HepG2 (cell line): ENCODE measurements around the gene UBE3A. TPM values are rescaled to one million over a fixed set of nuclear protein-coding genes. Genes with fewer than 3 reads are reported as not detected.

ENCODE experiments used
- ATAC-seq: fragments of 200-7000 bp; cut with Tn5 transposase; 3 replicates; pipeline ENCODE4 v1.9.1; 2020; ENCODE audit warnings: mild to moderate bottlenecking, moderate library complexity
- BruUV-seq: library from RNA; stranded (reverse); fragments of 400-500 nt; replicated peaks from 2 replicates; lab custom pipeline; 2021; lab: Mats Ljungman, UMichigan
- CTCF ChIA-PET: fragments of 300-600 bp; formaldehyde crosslinking; extraction: SDS; loops from one replicate; lab custom pipeline; 2021; ENCODE audit warnings: low total read pairs, inconsistent platforms, low intra/inter-chr PET ratio; lab: Yijun Ruan, JAX
- POLR2A ChIA-PET: fragments of 350-600 bp; sonication (Branson Sonifier 250); formaldehyde crosslinking; loops from one replicate; lab custom pipeline; 2020; ENCODE audit warnings: antibody characterized with exemption, inconsistent platforms; lab: Yijun Ruan, JAX
- DNase-seq: peaks from one replicate; pipeline ENCODE4 v3.0.0-alpha.2; 2015; ENCODE audit warnings: low spot score
- FAIRE-seq: peaks from 3 replicates; lab custom pipeline; 2011; peaks lifted over from hg19 to GRCh38; lab: Jason Lieb, UNC
- H2AFZ ChIP-seq: one replicate; pipeline ENCODE4 v1.6.1; 2011; ENCODE audit warnings: low read length, inconsistent platforms
- H3K27ac ChIP-seq: fragments of 300-600 bp; 3 replicates; pipeline ENCODE4 v1.8.0; 2011; ENCODE audit warnings: mixed run types, mild to moderate bottlenecking, mixed read lengths, low read length, inconsistent platforms; ENCODE audit not compliant: insufficient read depth; ENCODE audit errors: extremely low read length
- H3K27me3 ChIP-seq, 2 experiments: fragments of 200-600 bp in 1 of 2; 2 replicates in 1 of 2; 3 replicates in 1 of 2; pipeline versions ENCODE4 v1.6.0 to v1.8.0; 2011; ENCODE audit warnings: low read length in 2 of 2, mild to moderate bottlenecking in 2 of 2, moderate library complexity in 2 of 2, inconsistent platforms in 1 of 2; ENCODE audit not compliant: insufficient read depth in 2 of 2, control insufficient read depth in 1 of 2
- H3K36me3 ChIP-seq, 2 experiments: fragments of 200-600 bp in 1 of 2; replicated peaks in 1 of 2; 2 replicates in 1 of 2; 3 replicates in 1 of 2; pipeline versions ENCODE4 v1.5.1 to v1.8.0; 2011; ENCODE audit warnings: low read length in 2 of 2, inconsistent platforms in 1 of 2; ENCODE audit not compliant: insufficient read depth in 2 of 2, control insufficient read depth in 1 of 2
- H3K4me1 ChIP-seq: 2 replicates; pipeline ENCODE4 v1.5.1; 2012; ENCODE audit warnings: low read length, inconsistent platforms; ENCODE audit not compliant: insufficient read depth
- H3K4me2 ChIP-seq: 2 replicates; pipeline ENCODE4 v1.6.0; 2011; ENCODE audit warnings: low read depth, low read length, inconsistent platforms
- H3K4me3 ChIP-seq, 3 experiments: fragments of 200-600 bp in 1 of 3; sonication (generic), shearing (Covaris generic) in 1 of 3; replicated peaks in 1 of 3; 2 replicates each; pipeline ENCODE4 v1.5.1; 2011 to 2016; ENCODE audit warnings: low read length in 3 of 3, inconsistent platforms in 2 of 3, low read depth in 2 of 3, mild to moderate bottlenecking in 2 of 3, control low read depth in 1 of 3, mixed read lengths in 1 of 3; ENCODE audit not compliant: insufficient read depth in 1 of 3
- H3K79me2 ChIP-seq: one replicate; pipeline ENCODE4 v1.6.1; 2011; ENCODE audit warnings: low read length, inconsistent platforms; ENCODE audit not compliant: insufficient read depth
- H3K9ac ChIP-seq: 2 replicates; pipeline ENCODE4 v1.6.0; 2011; ENCODE audit warnings: mild to moderate bottlenecking, low read depth, low read length, inconsistent platforms; ENCODE audit not compliant: insufficient read depth
- H3K9me3 ChIP-seq: 2 replicates; pipeline ENCODE4 v1.5.1; 2012; ENCODE audit warnings: mild to moderate bottlenecking, low read length
- H4K20me1 ChIP-seq: 2 replicates; pipeline ENCODE4 v1.6.0; 2011; ENCODE audit warnings: inconsistent platforms, mild to moderate bottlenecking, low read length, moderate library complexity; ENCODE audit not compliant: insufficient read depth
- ATM ChIP-seq: fragments of 450-650 bp; IDR thresholded peaks from 2 replicates; pipeline ENCODE4 v1.7.1; 2017; ENCODE audit warnings: mild to moderate bottlenecking, borderline replicate concordance
- BHLHE40 ChIP-seq: IDR thresholded peaks from 2 replicates; pipeline ENCODE4 v1.6.1; 2011; ENCODE audit warnings: low read length, improper control_type of control experiment
- DNMT1 ChIP-seq: sonication (generic); formaldehyde crosslinking; IDR thresholded peaks from 2 replicates; pipeline ENCODE4 v1.5.1; 2020; ENCODE audit warnings: mild to moderate bottlenecking, missing genetic modification reagents
- HNRNPUL1 ChIP-seq: fragments of 200-400 bp; formaldehyde crosslinking; IDR thresholded peaks from 2 replicates; pipeline ENCODE4 v1.6.1; 2017; ENCODE audit warnings: low read depth, mild to moderate bottlenecking, low read length, moderate library complexity
- HOXD1 ChIP-seq: sonication (generic); formaldehyde crosslinking; IDR thresholded peaks from 2 replicates; pipeline ENCODE4 v1.5.0; 2020; ENCODE audit warnings: missing genetic modification reagents
- JDP2 ChIP-seq: sonication (generic); formaldehyde crosslinking; IDR thresholded peaks from 2 replicates; pipeline ENCODE4 v1.8.1; 2022; ENCODE audit warnings: missing genetic modification reagents, borderline replicate concordance
- MTA1 ChIP-seq: sonication (generic); formaldehyde crosslinking; IDR thresholded peaks from 2 replicates; pipeline ENCODE4 v1.4.0; 2020; ENCODE audit warnings: missing genetic modification reagents, mild to moderate bottlenecking, borderline replicate concordance
- NCOR1 ChIP-seq: fragments of 200-600 bp; sonication (generic); IDR thresholded peaks from 2 replicates; pipeline ENCODE4 v1.7.0; 2017; ENCODE audit warnings: antibody characterized with exemption, low read length, borderline replicate concordance
- NFATC3 ChIP-seq: sonication (generic); formaldehyde crosslinking; IDR thresholded peaks from 2 replicates; pipeline ENCODE4 v1.5.1; 2020; ENCODE audit warnings: mild to moderate bottlenecking, missing genetic modification reagents
- SMARCE1 ChIP-seq: fragments of 450-650 bp; IDR thresholded peaks from 2 replicates; pipeline ENCODE4 v1.6.1; 2017; ENCODE audit warnings: borderline replicate concordance
- TCF7 ChIP-seq: sonication (generic); IDR thresholded peaks from 2 replicates; pipeline ENCODE4 v1.6.1; 2016; ENCODE audit warnings: antibody characterized with exemption, low read depth
- ZNF205 ChIP-seq: IDR thresholded peaks from 2 replicates; pipeline ENCODE4 v1.6.1; 2018; ENCODE audit warnings: missing biosample characterization, missing genetic modification reagents
- ZNF264 ChIP-seq: sonication (generic); formaldehyde crosslinking; IDR thresholded peaks from 2 replicates; pipeline ENCODE4 v1.4.0; 2020; ENCODE audit warnings: missing genetic modification reagents
- ZNF567 ChIP-seq: sonication (generic); formaldehyde crosslinking; IDR thresholded peaks from 2 replicates; pipeline ENCODE4 v1.8.1; 2023; ENCODE audit warnings: mild to moderate bottlenecking, missing genetic modification reagents, borderline replicate concordance
- ZNF670 ChIP-seq: sonication (generic); formaldehyde crosslinking; IDR thresholded peaks from 2 replicates; pipeline ENCODE4 v1.8.0; 2022; ENCODE audit warnings: mild to moderate bottlenecking, missing genetic modification reagents, borderline replicate concordance
- ZNF891 ChIP-seq: sonication (generic); formaldehyde crosslinking; IDR thresholded peaks from 2 replicates; pipeline ENCODE4 v1.5.0; 2020; ENCODE audit warnings: mild to moderate bottlenecking, missing genetic modification reagents
- ZSCAN29 ChIP-seq: sonication (generic); formaldehyde crosslinking; conservative IDR thresholded peaks from 2 replicates; pipeline ENCODE4 v1.4.0; 2020; ENCODE audit warnings: mild to moderate bottlenecking, missing genetic modification reagents
- WGBS: methylation state at CpG from one replicate; pipeline ENCODE4 v1.1.6; 2017; ENCODE audit warnings: low lambda C conversion rate; 5-methylcytosine and 5-hydroxymethylcytosine counted together
- in situ Hi-C: cut with HindIII; loops from 2 replicates; pipeline ENCODE4 v1.10.0; 2017; ENCODE audit warnings: low pct_unique_long_range_greater_than_20kb; ENCODE audit not compliant: extremely low pct_ligation_motif_present
- intact Hi-C: fragments of 100-400 bp; cut with micrococcal nuclease; formaldehyde crosslinking; loops from one replicate; pipeline ENCODE4 v1.10.0; 2022; ENCODE audit not compliant: unreplicated experiment
- polyA plus RNA-seq, 8 experiments: library from polyadenylated mRNA; depleted of rRNA in 3 of 8; stranded (reverse) in 7 of 8; unstranded in 1 of 8; fragments of >200 nt; fragmentation: Illumina TruSeq in 4 of 8; extraction: Trizol in 4 of 8; gene quantifications; 2 replicates each; pipeline versions ENCODE4 v1.2.1 to v1.2.3, GENCODE V29; 2011 to 2016; ENCODE audit warnings: low read depth in 4 of 8, missing spikeins in 1 of 8, mixed read lengths in 1 of 8; ENCODE audit not compliant: insufficient read depth in 1 of 8
- total RNA-seq, 5 experiments: library from RNA; depleted of rRNA; stranded (reverse); fragments of >200 nt; fragmentation: Illumina TruSeq; extraction: Trizol; gene quantifications; 2 replicates each; pipeline ENCODE4 v1.2.3, GENCODE V29; 2016; ENCODE audit warnings: low read depth in 1 of 5

The UBE3A gene
- total and polyA plus RNA-seq, 2 of the 13 experiments (the other 11 are each of a cell fraction or from before 2014, with no cell fraction given) = 17.3 to 80.5 TPM

DNA sequence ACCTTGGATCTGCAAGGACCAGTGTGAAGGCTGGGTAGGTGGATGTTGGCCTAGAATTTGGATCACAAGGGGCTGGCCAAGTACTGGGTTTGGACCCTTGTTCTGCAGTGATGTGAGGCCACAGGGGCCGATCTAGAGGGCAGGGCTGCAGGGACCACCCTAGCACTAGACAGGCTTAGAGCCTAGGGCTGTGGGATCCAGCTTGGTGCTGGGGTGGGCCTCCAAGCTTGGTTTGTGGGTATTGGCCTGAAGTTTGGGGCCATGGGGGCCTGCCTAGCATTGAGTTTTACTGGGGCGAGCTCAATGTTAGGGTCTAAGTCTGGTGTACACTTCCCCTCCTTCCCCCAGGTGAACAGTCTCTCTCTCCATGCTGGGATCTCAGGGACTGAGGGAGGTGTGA is 36.5 kb downstream of the UBE3A start:
- H3K9ac ChIP-seq = no peak overlapping the region
- CTCF ChIA-PET = no interaction called here
- POLR2A ChIA-PET = no interaction called here
- no peaks in the 10 kb centered on the region for H3K27me3 ChIP-seq
- H4K20me1 ChIP-seq = peaks cover 2% of the 10 kb centered on the region; the same call in 1 of the 2 replicates
- H3K27ac ChIP-seq = no peak overlapping the region
- no peak; the same call in 2 of the 3 replicates for ATAC-seq
- no peak for DNase-seq
- intact Hi-C loops (no loop called here), in situ Hi-C loops (no loop called here)
- no peaks in the 10 kb centered on the region for H3K4me1 ChIP-seq
- no TSS peak for BruUV-seq
- FAIRE-seq = no peak
- no peak for TF ChIP-seq ZSCAN29 (CRISPR knock-in tag)
- TF ChIP-seq ZNF567 (CRISPR knock-in tag) = no peak
- no peak for TF ChIP-seq HNRNPUL1
- TF ChIP-seq SMARCE1 = no peak
- no peak for TF ChIP-seq NCOR1
- no peak for TF ChIP-seq ZNF205 (CRISPR knock-in tag)
- TF ChIP-seq HOXD1 (CRISPR knock-in tag) = no peak
- TF ChIP-seq ZNF670 (CRISPR knock-in tag) = no peak
- no peak for TF ChIP-seq ZNF891 (CRISPR knock-in tag)
- no peak for TF ChIP-seq DNMT1 (CRISPR knock-in tag)
- TF ChIP-seq BHLHE40 = no peak
- TF ChIP-seq JDP2 (CRISPR knock-in tag) = no peak
- TF ChIP-seq ATM = no peak
- TF ChIP-seq TCF7 = no peak
- TF ChIP-seq MTA1 (CRISPR knock-in tag) = no peak
- no peak for TF ChIP-seq NFATC3
- TF ChIP-seq ZNF264 = no peak
- H3K79me2 ChIP-seq = peaks cover 21% of the 10 kb centered on the region
- H3K4me3 ChIP-seq = no peak overlapping the region
- H3K36me3 ChIP-seq = peaks cover 3 to 39% of the 10 kb centered on the region in 2 experiments; a peak in 4 of 5 replicates
- no peak overlapping the region for H3K4me2 ChIP-seq
- H3K9me3 ChIP-seq = no peaks in the 10 kb centered on the region
- WGBS = no CpG with 5 or more reads among the region's 2 CpGs
- H2AFZ ChIP-seq = no peak overlapping the region
